Measurements from ENCODE around the gene MIGA2.

The MIGA2 gene

GRCh38 chr9:129014124-129014523, 22.3 kb upstream of the MIGA2 start:
- no peak for DNase-seq (ENCODE audit: low read depth)
- no peak overlapping the region for H3K4me3 ChIP-seq (ENCODE audit: low read depth, low read length)
- in situ Hi-C loops (cut with HindIII; ENCODE audit: low sequenced_read_pairs), result no loop called here
- TF ChIP-seq CTCF (IDR thresholded peaks at IDR 0.05; ENCODE audit: low read depth, low read length, missing control alignments), result no peak

GRCh38 chr9:129014608-129015007, 21.8 kb upstream of the MIGA2 start:
- TF ChIP-seq CTCF (IDR thresholded peaks at IDR 0.05; ENCODE audit: low read depth, low read length, missing control alignments), result no peak
- H3K4me3 ChIP-seq (ENCODE audit: low read depth, low read length), result no peak overlapping the region
- DNase-seq (ENCODE audit: low read depth), result no peak
- in situ Hi-C loops (cut with HindIII; ENCODE audit: low sequenced_read_pairs), result no loop called here

GRCh38 chr9:129021091-129021490, 15.3 kb upstream of the MIGA2 start:
- DNase-seq (ENCODE audit: low read depth), result no peak
- TF ChIP-seq CTCF (IDR thresholded peaks at IDR 0.05; ENCODE audit: low read depth, low read length, missing control alignments), result no peak
- H3K4me3 ChIP-seq (ENCODE audit: low read depth, low read length), result no peak overlapping the region
- in situ Hi-C loops (cut with HindIII; ENCODE audit: low sequenced_read_pairs), result no loop called here

- no peak for TF ChIP-seq CTCF (IDR thresholded peaks at IDR 0.05; ENCODE audit: low read depth, low read length, missing control alignments)
- no peak overlapping the region for H3K4me3 ChIP-seq (ENCODE audit: low read depth, low read length)
- in situ Hi-C loops (cut with HindIII; ENCODE audit: low sequenced_read_pairs), result no loop called here
- DNase-seq (ENCODE audit: low read depth), result no peak
These were observed 14.4 kb upstream of the MIGA2 start for GRCh38 chr9:129022037-129022436.

- DNase-seq (ENCODE audit: low read depth), result peak; percentile 39
- H3K4me3 ChIP-seq (ENCODE audit: low read depth, low read length), result no peak overlapping the region
- in situ Hi-C loops (cut with HindIII; ENCODE audit: low sequenced_read_pairs), result no loop called here
- no peak for TF ChIP-seq CTCF (IDR thresholded peaks at IDR 0.05; ENCODE audit: low read depth, low read length, missing control alignments)
These were observed 13.2 kb upstream of the MIGA2 start for GRCh38 chr9:129023036-129023907.

GRCh38 chr9:129023908-129024233, 12.6 kb upstream of the MIGA2 start:
- H3K4me3 ChIP-seq (ENCODE audit: low read depth, low read length), result no peak overlapping the region
- in situ Hi-C loops (cut with HindIII; ENCODE audit: low sequenced_read_pairs), result no loop called here
- DNase-seq (ENCODE audit: low read depth), result no peak
- TF ChIP-seq CTCF (IDR thresholded peaks at IDR 0.05; ENCODE audit: low read depth, low read length, missing control alignments), result no peak

All from astrocyte of the cerebellum (primary cell).